Measurements from ENCODE around the gene TMEM207. TPM values are rescaled to one million over a fixed set of nuclear protein-coding genes. Genes with fewer than 3 reads are reported as not detected.

TMEM207 gene
- total RNA-seq, 1 donor = not detected

- Histone ChIP-seq H4K20me1 (ENCODE audit: insufficient read depth, low read length) (no peaks in the 10 kb centered on the region), H3K27ac (ENCODE audit: low read depth, low read length) (no peak overlapping the region), H3K79me2 (ENCODE audit: insufficient read depth, low read length) (no peaks in the 10 kb centered on the region), H3K4me3 (ENCODE audit: insufficient read depth, low read length) (no peak overlapping the region), H3K36me3 (ENCODE audit: insufficient read depth, low read length) (no peaks in the 10 kb centered on the region), H3K27me3 (ENCODE audit: insufficient read depth, low read length) (no peaks in the 10 kb centered on the region), H2AFZ (ENCODE audit: low read length) (no peak overlapping the region), H3K9me3 (ENCODE audit: low read depth, low read length) (no peaks in the 10 kb centered on the region), H3K4me2 (ENCODE audit: insufficient read depth, low read length) (no peak overlapping the region), H3K4me1 (ENCODE audit: insufficient read depth, low read length) (peaks cover 39% of the 10 kb centered on the region)
- no peak for DNase-seq (ENCODE audit: insufficient read length, low spot score, missing footprints)
- no peak for TF ChIP-seq CTCF (IDR thresholded peaks at IDR 0.05; ENCODE audit: extremely low read depth, low read depth, low read length)
These were observed 69.5 kb downstream of the TMEM207 start for GRCh38 chr3:190380184-190380583.

Other genes with a start within 250 kb of the TMEM207 start
- 0.29 and 1.1 TPM in 2 replicates for gene CLDN1, start 127.5 kb downstream of the TMEM207 start, total RNA-seq
- gene CLDN16, start 61.7 kb downstream of the TMEM207 start, total RNA-seq = under 0.01 TPM in 1 of 2 replicates, not detected in the other
- gene IL1RAP, start 64.2 kb upstream of the TMEM207 start, total RNA-seq = 14.7 and 14.8 TPM in 2 replicates

Data from osteoblast (primary cell).